Muscle layer of colon (tissue), 2 donors: ENCODE measurements around the gene DRAP1.

Experiments used
- H3K27ac ChIP-seq: one replicate; pipeline ENCODE4 v1.7.0; 2013; ENCODE audit warnings: low read depth, mild to moderate bottlenecking, low read length, moderate library complexity
- H3K27me3 ChIP-seq, 2 donors: one replicate each; pipeline ENCODE4 v1.7.0; 2013; ENCODE audit warnings: low read length in 2 of 2, mild to moderate bottlenecking in 2 of 2; ENCODE audit not compliant: insufficient read depth in 2 of 2, control insufficient read depth in 1 of 2
- H3K36me3 ChIP-seq: one replicate; pipeline ENCODE4 v1.7.0; 2013; ENCODE audit warnings: mild to moderate bottlenecking, low read length; ENCODE audit not compliant: insufficient read depth
- H3K4me1 ChIP-seq: one replicate; pipeline ENCODE4 v1.7.0; 2013; ENCODE audit warnings: mild to moderate bottlenecking, low read length; ENCODE audit not compliant: insufficient read depth
- H3K4me3 ChIP-seq, 2 donors: one replicate each; pipeline ENCODE4 v1.7.0; 2013; ENCODE audit warnings: low read length in 2 of 2, low read depth in 1 of 2, mild to moderate bottlenecking in 1 of 2, moderate library complexity in 1 of 2
- H3K9ac ChIP-seq: one replicate; pipeline ENCODE4 v1.7.0; 2013; ENCODE audit warnings: low read length
- H3K9me3 ChIP-seq: one replicate; pipeline ENCODE4 v1.7.0; 2013; ENCODE audit warnings: mild to moderate bottlenecking, low read length
- donor health status: abdominal sarcoma.
- donor health status: Adenocarcinoma of cecum.

Gene DRAP1

GRCh38 chr11:65958774-65959420 is 39.7 kb downstream of the DRAP1 start:
- H3K27me3 ChIP-seq: peaks cover 0 to 9% of the 10 kb centered on the region in 2 donors
- H3K27ac ChIP-seq: no peak overlapping the region
- H3K36me3 ChIP-seq: peaks cover 2% of the 10 kb centered on the region
- H3K9ac ChIP-seq: no peak overlapping the region
- H3K4me1 ChIP-seq: peaks cover 18% of the 10 kb centered on the region
- no peaks in the 10 kb centered on the region for H3K9me3 ChIP-seq
- no peak overlapping the region for H3K4me3 ChIP-seq

- peak overlapping the region; percentile 87 for H3K9ac ChIP-seq
- H3K9me3 ChIP-seq: no peaks in the 10 kb centered on the region
- peaks cover 0 to 4% of the 10 kb centered on the region in 2 donors for H3K27me3 ChIP-seq
- H3K36me3 ChIP-seq: peaks cover 22% of the 10 kb centered on the region
- H3K27ac ChIP-seq: peak overlapping the region; percentile 100
- H3K4me1 ChIP-seq: peaks cover 24% of the 10 kb centered on the region
- peak overlapping the region; percentile 88 to 93 for H3K4me3 ChIP-seq
Observed at GRCh38 chr11:65960824-65961266, 41.6 kb downstream of the DRAP1 start.

- Histone ChIP-seq H3K27me3 (peaks cover 0 to 4% of the 10 kb centered on the region in 2 donors), H3K36me3 (peaks cover 29% of the 10 kb centered on the region), H3K27ac (peak within 1 kb of the TSS; percentile 100), H3K9ac (peak within 1 kb of the TSS; percentile 87), H3K4me1 (peaks cover 24% of the 10 kb centered on the region), H3K4me3 (peak within 1 kb of the TSS; percentile 88 to 93), H3K9me3 (no peaks in the 10 kb centered on the region)
Observed at GRCh38 chr11:65961267-65962140, 42.3 kb downstream of the DRAP1 start, which contains the start of gene SART1. SART1 (plus strand) TSS chr11:65961734; CDS start chr11:65961781, 47 bp downstream.

- peak overlapping the region; percentile 88 to 92 for H3K4me3 ChIP-seq
- H3K4me1 ChIP-seq: peaks cover 24% of the 10 kb centered on the region
- peaks cover 0 to 4% of the 10 kb centered on the region in 2 donors for H3K27me3 ChIP-seq
- H3K9ac ChIP-seq: peak overlapping the region; percentile 87
- H3K9me3 ChIP-seq: no peaks in the 10 kb centered on the region
- H3K27ac ChIP-seq: peak overlapping the region; percentile 63
- H3K36me3 ChIP-seq: peaks cover 35% of the 10 kb centered on the region
Observed at GRCh38 chr11:65962141-65962564, 42.9 kb downstream of the DRAP1 start.

GRCh38 chr11:65964906-65965305 is 45.7 kb downstream of the DRAP1 start:
- H3K4me3 ChIP-seq: no peak overlapping the region
- no peaks in the 10 kb centered on the region for H3K27me3 ChIP-seq
- H3K27ac ChIP-seq: no peak overlapping the region
- H3K9me3 ChIP-seq: no peaks in the 10 kb centered on the region
- peaks cover 24% of the 10 kb centered on the region for H3K4me1 ChIP-seq
- no peak overlapping the region for H3K9ac ChIP-seq
- H3K36me3 ChIP-seq: peaks cover 60% of the 10 kb centered on the region

- Histone ChIP-seq H3K36me3 (peaks cover 65% of the 10 kb centered on the region), H3K4me1 (peaks cover 24% of the 10 kb centered on the region), H3K4me3 (no peak overlapping the region)
Observed at GRCh38 chr11:65965986-65966762, 46.9 kb downstream of the DRAP1 start.

GRCh38 chr11:65967329-65967934 is 48.2 kb downstream of the DRAP1 start:
- Histone ChIP-seq H3K36me3 (peaks cover 65% of the 10 kb centered on the region), H3K4me3 (no peak overlapping the region), H3K9me3 (no peaks in the 10 kb centered on the region), H3K27ac (no peak overlapping the region), H3K27me3 (no peaks in the 10 kb centered on the region), H3K9ac (no peak overlapping the region), H3K4me1 (peaks cover 20% of the 10 kb centered on the region)

More at GRCh38 chr11:65965986-65966762, 46.9 kb downstream of the DRAP1 start:
- Histone ChIP-seq H3K27me3 (no peaks in the 10 kb centered on the region), H3K9ac (no peak overlapping the region), H3K9me3 (no peaks in the 10 kb centered on the region), H3K27ac (no peak overlapping the region)

GRCh38 chr11:65968600-65969482 is 49.6 kb downstream of the DRAP1 start:
- H3K27ac ChIP-seq: no peak overlapping the region
- peaks cover 6% of the 10 kb centered on the region for H3K4me1 ChIP-seq
- peaks cover 69% of the 10 kb centered on the region for H3K36me3 ChIP-seq
- peaks cover 3% of the 10 kb centered on the region for H3K9me3 ChIP-seq
- no peak overlapping the region for H3K4me3 ChIP-seq
- no peaks in the 10 kb centered on the region for H3K27me3 ChIP-seq
- H3K9ac ChIP-seq: no peak overlapping the region
